GM19463 (cell line): ENCODE results near the gene BRWD1.
"Not testable (repeated sequence)": the region's sequence is repeated elsewhere in the genome, so short reads cannot be mapped to it uniquely, and the experiment has no call there.

Experiments used
- ATAC-seq: cut with Tn5 transposase; IDR thresholded peaks from one replicate; pipeline ENCODE4 v1.9.1; 2021; ENCODE audit warnings: mild to moderate bottlenecking, moderate library complexity; ENCODE audit not compliant: unreplicated experiment

Gene BRWD1

GRCh38 chr21:39288987-39289386 lies 24.4 kb downstream of the BRWD1 start:
- no peak for ATAC-seq

- no peak for ATAC-seq
Measured at GRCh38 chr21:39282911-39283310, 30.5 kb downstream of the BRWD1 start.

- ATAC-seq = no peak
Measured at GRCh38 chr21:39281853-39282252, 31.6 kb downstream of the BRWD1 start.

GRCh38 chr21:39281207-39281606 lies 32.2 kb downstream of the BRWD1 start:
- ATAC-seq = no peak

GRCh38 chr21:39269620-39270019 lies 43.8 kb downstream of the BRWD1 start:
- ATAC-seq = no peak

GRCh38 chr21:39265603-39266002 lies 47.8 kb downstream of the BRWD1 start:
- ATAC-seq = no peak

- ATAC-seq = no peak
Measured at GRCh38 chr21:39263372-39263771, 50.1 kb downstream of the BRWD1 start.

GRCh38 chr21:39258207-39258606 lies 55.2 kb downstream of the BRWD1 start:
- no peak for ATAC-seq

- ATAC-seq = no peak
Measured at GRCh38 chr21:39251326-39251725, 62.1 kb downstream of the BRWD1 start.

GRCh38 chr21:39238275-39238674 lies 75.2 kb downstream of the BRWD1 start:
- no peak for ATAC-seq

GRCh38 chr21:39232861-39233291 lies 80.6 kb downstream of the BRWD1 start:
- ATAC-seq = no peak

GRCh38 chr21:39224930-39225329 lies 88.5 kb downstream of the BRWD1 start:
- no peak for ATAC-seq

- ATAC-seq = no peak
Measured at GRCh38 chr21:39221997-39222486, 91.4 kb downstream of the BRWD1 start.

- no peak for ATAC-seq
Measured at GRCh38 chr21:39221282-39221996, 92.0 kb downstream of the BRWD1 start.

GRCh38 chr21:39220875-39221274 lies 92.6 kb downstream of the BRWD1 start:
- not testable (repeated sequence) for ATAC-seq

- no peak for ATAC-seq
Measured at GRCh38 chr21:39220150-39220549, 93.3 kb downstream of the BRWD1 start.

GRCh38 chr21:39218082-39218409 lies 95.4 kb downstream of the BRWD1 start:
- ATAC-seq = no peak

- ATAC-seq = no peak
Measured at GRCh38 chr21:39217356-39218081, 95.9 kb downstream of the BRWD1 start.

GRCh38 chr21:39216290-39216689 lies 97.1 kb downstream of the BRWD1 start:
- ATAC-seq = no peak

GRCh38 chr21:39215078-39215477 lies 98.4 kb downstream of the BRWD1 start:
- no peak for ATAC-seq

- ATAC-seq = no peak
Measured at GRCh38 chr21:39209334-39209688, 104.1 kb downstream of the BRWD1 start.

- ATAC-seq = no peak
Measured at GRCh38 chr21:39208624-39209333, 104.7 kb downstream of the BRWD1 start.
